NCI-H774 (cell line): ENCODE data around the gene OCLN.
"Not testable (repeated sequence)": the region's sequence is repeated elsewhere in the genome, so short reads cannot be mapped to it uniquely, and the experiment has no call there.

Source experiments
- DNase-seq: peaks from one replicate; lab custom pipeline; 2025; lab: John Stamatoyannopoulos, UW

OCLN gene

GRCh38 chr5:69528035-69528434 lies 35.4 kb downstream of the OCLN start:
- DNase-seq = no peak

- DNase-seq = no peak
Observed at GRCh38 chr5:69528609-69529008, 36.0 kb downstream of the OCLN start.

GRCh38 chr5:69530561-69531405 lies 38.2 kb downstream of the OCLN start:
- DNase-seq = no peak

GRCh38 chr5:69531406-69531801 lies 38.8 kb downstream of the OCLN start:
- no peak for DNase-seq

- DNase-seq = not testable (repeated sequence)
Observed at GRCh38 chr5:69537911-69538310, 45.3 kb downstream of the OCLN start.

GRCh38 chr5:69538735-69539134 lies 46.1 kb downstream of the OCLN start:
- not testable (repeated sequence) for DNase-seq

GRCh38 chr5:69541347-69541746 lies 48.8 kb downstream of the OCLN start:
- DNase-seq = not testable (repeated sequence)

- DNase-seq = not testable (repeated sequence)
Observed at GRCh38 chr5:69542838-69543618, 50.4 kb downstream of the OCLN start.

GRCh38 chr5:69544602-69545001 lies 52.0 kb downstream of the OCLN start:
- DNase-seq = not testable (repeated sequence)

GRCh38 chr5:69559908-69560330 lies 67.3 kb downstream of the OCLN start, which contains the start of gene GTF2H2C:
Gene GTF2H2C, plus strand, starts transcription at chr5:69560191. Its CDS starts 4,942 bp downstream, at chr5:69565133.
- DNase-seq = not testable (repeated sequence)

GRCh38 chr5:69560587-69561431 lies 68.2 kb downstream of the OCLN start:
- not testable (repeated sequence) for DNase-seq

GRCh38 chr5:69566172-69566571 lies 73.6 kb downstream of the OCLN start:
- DNase-seq = not testable (repeated sequence)

- DNase-seq = not testable (repeated sequence)
Observed at GRCh38 chr5:69568072-69568471, 75.5 kb downstream of the OCLN start.

GRCh38 chr5:69583356-69583755 lies 90.8 kb downstream of the OCLN start:
- DNase-seq = not testable (repeated sequence)

GRCh38 chr5:69596114-69596840 lies 103.7 kb downstream of the OCLN start:
- DNase-seq = not testable (repeated sequence)

- not testable (repeated sequence) for DNase-seq
Observed at GRCh38 chr5:69601947-69602346, 109.4 kb downstream of the OCLN start.

GRCh38 chr5:69606839-69607238 lies 114.2 kb downstream of the OCLN start:
- DNase-seq = not testable (repeated sequence)
